Activated T-cell treated with anti-CD3 and anti-CD28 coated beads, Interleukin-2, amount 50 U/mL, for 72 hours (primary cell): ENCODE results near the gene ADAMTS6. TPM values are rescaled to one million over a fixed set of nuclear protein-coding genes. Genes with fewer than 3 reads are reported as not detected.

Experiments used
- ATAC-seq, 2 donors: fragments of 150-1000 bp; cut with Tn5 transposase; replicated peaks in 1 of 2; 2 replicates each; pipeline ENCODE4 v1.10.0; 2021; ENCODE audit warnings: moderate library complexity in 2 of 2, mild to moderate bottlenecking in 1 of 2
- DNase-seq, 2 donors: peaks; one replicate each; pipeline ENCODE4 v3.0.0; 2021 to 2022; ENCODE audit warnings: mixed read lengths in 1 of 2
- H3K27ac Mint-ChIP-seq: one replicate; pipeline ENCODE4 v1.8.0; 2022; ENCODE audit warnings: mild to moderate bottlenecking, moderate library complexity, mixed read lengths
- H3K27me3 Mint-ChIP-seq: one replicate; pipeline ENCODE4 v1.8.0; 2022; ENCODE audit warnings: low read depth, mixed read lengths
- H3K36me3 Mint-ChIP-seq, 2 donors: one replicate each; pipeline ENCODE4 v1.8.0; 2022; ENCODE audit warnings: mixed read lengths in 2 of 2, mild to moderate bottlenecking in 1 of 2; ENCODE audit not compliant: insufficient read depth in 2 of 2
- H3K4me1 Mint-ChIP-seq: one replicate; pipeline ENCODE4 v1.8.0; 2022; ENCODE audit warnings: low read depth, mixed read lengths
- H3K4me3 Mint-ChIP-seq, 2 donors: one replicate each; pipeline ENCODE4 v1.8.0; 2022; ENCODE audit warnings: mild to moderate bottlenecking in 2 of 2, mixed read lengths in 2 of 2, moderate library complexity in 2 of 2
- H3K9me3 Mint-ChIP-seq, 2 donors: one replicate each; pipeline ENCODE4 v1.8.0; 2022; ENCODE audit warnings: mixed read lengths in 2 of 2
- total RNA-seq, 2 donors: library from RNA; stranded (reverse); gene quantifications; one replicate each; pipeline ENCODE4 v1.2.3, GENCODE V29; 2022

ADAMTS6 gene
- total RNA-seq, 2 donors from 2014 or later: 1.6 to 2.5 TPM

DNA sequence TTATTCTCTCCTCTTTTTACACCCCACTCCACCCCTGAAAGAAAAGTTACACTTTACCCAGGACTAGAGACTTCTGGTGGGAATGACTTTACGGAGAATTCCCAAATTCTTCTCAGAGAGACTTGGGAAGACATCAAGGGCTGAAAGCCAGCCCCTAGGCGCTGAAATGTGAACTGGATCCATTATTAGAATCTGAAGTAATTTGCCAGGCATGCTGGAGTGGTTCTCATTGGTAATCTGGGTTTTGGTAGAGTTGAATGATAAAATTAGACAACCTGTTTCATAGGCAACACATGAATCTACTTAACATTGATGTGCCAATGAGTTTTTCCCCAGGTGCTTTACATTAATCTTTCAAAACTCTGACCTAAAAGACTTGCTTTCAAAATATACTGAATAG is 324.8 kb downstream of the ADAMTS6 start:
- Mint-ChIP-seq H3K4me3 (no peak overlapping the region), H3K36me3 (no peaks in the 10 kb centered on the region), H3K27ac (no peak overlapping the region), H3K4me1 (no peaks in the 10 kb centered on the region), H3K27me3 (peaks cover 7% of the 10 kb centered on the region), H3K9me3 (no peaks in the 10 kb centered on the region)
- ATAC-seq (no peak), DNase-seq (no peak)

DNA sequence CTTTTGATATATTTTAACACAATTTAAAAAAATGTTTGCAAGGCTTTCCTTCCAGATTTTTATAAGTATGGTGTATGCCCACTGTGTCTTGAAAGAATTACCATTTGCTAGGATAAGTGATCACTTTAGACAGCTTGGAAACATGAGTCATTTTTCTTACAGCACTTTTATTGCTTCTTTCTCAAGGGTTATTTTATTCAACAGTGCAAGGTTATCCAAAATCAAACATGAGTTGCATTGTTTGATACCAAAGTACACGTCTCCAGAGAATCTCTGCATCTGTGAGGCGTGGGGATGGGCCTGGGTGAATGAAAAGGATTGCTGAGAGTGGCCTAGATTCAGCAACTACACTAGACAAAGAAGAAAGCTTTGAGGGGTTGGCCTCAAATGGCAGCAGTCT is 329.6 kb downstream of the ADAMTS6 start:
- ATAC-seq (no peak), DNase-seq (no peak)
- Mint-ChIP-seq H3K27ac (no peak overlapping the region), H3K4me1 (no peaks in the 10 kb centered on the region), H3K36me3 (no peaks in the 10 kb centered on the region), H3K9me3 (no peaks in the 10 kb centered on the region), H3K27me3 (no peaks in the 10 kb centered on the region), H3K4me3 (no peak overlapping the region)

DNA sequence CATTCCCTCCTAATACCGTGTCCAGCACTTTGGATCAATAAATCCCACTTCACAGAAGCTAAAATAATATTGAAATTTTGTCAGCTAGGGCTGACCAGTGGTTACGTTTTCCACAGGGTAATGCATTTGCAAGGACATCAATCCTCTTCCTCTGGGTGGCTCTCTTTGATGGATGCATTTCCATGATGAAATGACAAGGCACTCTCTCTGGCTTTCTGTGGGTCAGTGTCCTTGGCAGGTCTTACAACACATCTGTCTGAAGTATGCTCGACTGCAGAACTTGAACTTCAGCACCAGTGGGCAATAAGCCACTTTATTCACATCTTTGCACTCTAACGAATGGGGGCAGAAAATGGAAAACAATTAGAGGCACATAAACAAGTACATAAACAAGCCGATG is 330.1 kb downstream of the ADAMTS6 start:
- H3K36me3 Mint-ChIP-seq: no peaks in the 10 kb centered on the region
- H3K4me1 Mint-ChIP-seq: no peaks in the 10 kb centered on the region
- no peaks in the 10 kb centered on the region for H3K9me3 Mint-ChIP-seq
- ATAC-seq (no peak), DNase-seq (no peak)
- no peaks in the 10 kb centered on the region for H3K27me3 Mint-ChIP-seq
- no peak overlapping the region for H3K4me3 Mint-ChIP-seq
- H3K27ac Mint-ChIP-seq: no peak overlapping the region

DNA sequence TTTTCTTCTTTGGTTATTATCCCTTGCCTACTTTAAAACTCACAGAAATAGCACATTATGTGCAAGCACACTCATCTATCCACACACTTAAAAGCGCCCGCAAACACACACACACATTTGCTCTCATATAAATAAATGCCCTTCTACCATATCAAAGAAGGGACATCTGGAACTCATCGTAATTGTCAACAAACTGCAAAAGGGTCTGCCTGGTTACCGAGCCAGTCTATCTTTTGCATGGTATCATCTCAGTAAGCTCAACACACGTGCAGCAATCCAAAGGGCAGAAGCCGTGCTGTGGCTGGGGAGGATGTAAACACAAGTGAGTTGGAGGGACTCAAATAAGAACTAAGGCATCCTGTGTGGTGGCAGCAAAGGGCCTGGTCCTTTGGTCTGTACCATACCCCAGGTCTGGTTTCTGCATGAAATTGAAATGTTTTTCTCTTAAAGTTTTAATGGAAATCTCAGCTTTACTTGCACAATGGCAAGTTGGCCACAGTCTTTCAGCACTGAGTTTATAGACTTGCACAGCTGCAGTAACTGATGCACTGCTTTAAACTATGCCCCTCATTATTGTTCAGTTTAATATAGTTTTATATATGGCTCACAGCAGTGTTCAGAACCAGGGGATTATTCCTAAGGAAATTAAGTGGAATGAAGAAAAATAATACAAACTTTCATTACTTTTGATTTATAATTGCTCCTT is 331.0 kb downstream of the ADAMTS6 start:
- no peaks in the 10 kb centered on the region for H3K9me3 Mint-ChIP-seq
- H3K36me3 Mint-ChIP-seq: peaks cover 0 to 2% of the 10 kb centered on the region in 2 donors
- no peaks in the 10 kb centered on the region for H3K4me1 Mint-ChIP-seq
- ATAC-seq (no peak), DNase-seq (no peak)
- H3K27ac Mint-ChIP-seq: no peak overlapping the region
- H3K27me3 Mint-ChIP-seq: no peaks in the 10 kb centered on the region
- no peak overlapping the region for H3K4me3 Mint-ChIP-seq

DNA sequence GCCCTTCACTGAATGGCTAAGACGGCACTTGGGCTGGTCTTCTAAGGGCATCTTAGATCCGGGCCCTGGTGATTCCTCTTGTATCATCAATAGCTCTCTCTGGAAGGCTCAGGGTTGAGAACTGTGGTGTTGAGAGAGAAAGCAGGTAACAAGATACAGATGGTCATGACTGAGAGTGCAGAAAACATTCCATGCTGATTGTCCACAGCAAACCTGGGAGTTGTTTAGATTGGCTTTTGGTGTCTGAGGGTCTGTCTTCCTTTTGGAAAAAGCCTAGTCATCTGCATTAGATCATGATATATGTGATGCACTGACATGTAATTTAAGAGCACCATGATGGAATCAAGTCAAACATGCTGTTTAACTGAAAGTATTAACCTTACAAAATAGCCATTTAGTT is 331.9 kb downstream of the ADAMTS6 start:
- H3K9me3 Mint-ChIP-seq: no peaks in the 10 kb centered on the region
- H3K4me1 Mint-ChIP-seq: no peaks in the 10 kb centered on the region
- no peak overlapping the region for H3K27ac Mint-ChIP-seq
- H3K36me3 Mint-ChIP-seq: peaks cover 0 to 2% of the 10 kb centered on the region in 2 donors
- ATAC-seq (no peak), DNase-seq (no peak)
- H3K4me3 Mint-ChIP-seq: no peak overlapping the region
- peaks cover 4% of the 10 kb centered on the region for H3K27me3 Mint-ChIP-seq

DNA sequence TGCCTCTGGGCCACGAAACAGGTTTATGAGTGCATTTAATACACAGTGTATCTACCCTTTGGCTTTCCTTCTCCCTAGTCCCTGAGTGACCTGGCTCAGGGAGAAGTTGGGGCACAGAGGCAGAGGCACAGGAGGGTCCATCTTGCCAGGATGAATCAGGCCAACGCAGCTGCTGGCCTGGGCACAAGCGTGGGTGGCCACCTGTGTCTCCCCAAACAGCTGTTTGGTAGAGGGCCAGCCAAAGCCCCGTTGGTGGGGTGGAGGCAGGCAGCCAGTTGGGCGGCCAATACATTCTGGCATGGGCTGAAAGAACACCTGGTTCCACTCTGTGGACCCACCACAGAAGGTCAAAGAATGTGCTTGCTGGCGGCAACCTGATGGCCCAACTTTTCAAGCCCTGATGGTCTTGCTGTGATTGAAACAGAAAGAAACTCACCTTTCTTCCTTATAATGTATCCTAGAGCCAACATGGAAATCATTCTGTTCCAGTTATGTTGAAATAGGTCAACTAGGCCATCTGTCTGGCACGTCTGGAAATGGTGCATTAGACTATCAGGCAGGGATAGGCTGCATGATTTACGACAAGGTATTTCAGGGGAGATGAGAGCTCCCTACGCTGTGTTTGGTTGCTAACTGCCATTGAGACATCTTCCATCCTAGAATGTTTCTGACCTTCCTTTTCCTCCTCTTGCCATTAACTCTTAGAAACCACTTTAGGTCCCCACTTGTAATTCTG is 337.4 kb downstream of the ADAMTS6 start:
- Mint-ChIP-seq H3K36me3 (peaks cover 0 to 2% of the 10 kb centered on the region in 2 donors), H3K9me3 (no peaks in the 10 kb centered on the region), H3K27me3 (peaks cover 9% of the 10 kb centered on the region), H3K4me3 (no peak overlapping the region), H3K4me1 (no peaks in the 10 kb centered on the region), H3K27ac (no peak overlapping the region)
- no peak for ATAC-seq
- DNase-seq: no peak

DNA sequence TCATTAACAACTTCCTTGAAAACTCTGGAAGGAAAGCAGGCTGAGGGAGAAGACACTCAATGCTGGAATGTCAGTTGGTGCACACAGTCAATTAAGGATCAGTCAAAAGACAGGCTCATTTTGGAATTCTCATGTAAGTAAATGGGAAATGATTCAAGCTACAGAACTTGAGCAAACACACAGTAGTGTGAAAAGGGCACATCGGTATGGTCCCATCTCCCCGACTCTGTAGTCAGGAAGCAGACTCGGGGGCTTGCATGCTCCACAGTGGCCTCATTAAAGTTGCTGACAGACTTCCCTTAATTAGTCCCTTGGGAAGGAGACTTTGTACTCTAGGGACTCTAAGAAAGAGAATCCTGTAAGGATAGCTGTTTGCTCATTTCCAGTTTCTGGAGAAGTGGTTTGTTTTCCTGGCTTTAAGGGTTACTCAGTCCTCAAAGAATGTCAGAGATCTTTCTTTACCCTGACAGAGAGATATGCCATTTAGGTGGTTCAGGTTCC is 339.2 kb downstream of the ADAMTS6 start:
- Mint-ChIP-seq H3K27me3 (peaks cover 9% of the 10 kb centered on the region), H3K4me1 (no peaks in the 10 kb centered on the region), H3K4me3 (no peak overlapping the region), H3K9me3 (no peaks in the 10 kb centered on the region), H3K27ac (no peak overlapping the region), H3K36me3 (peaks cover 0 to 2% of the 10 kb centered on the region in 2 donors)
- DNase-seq: no peak
- ATAC-seq: no peak

DNA sequence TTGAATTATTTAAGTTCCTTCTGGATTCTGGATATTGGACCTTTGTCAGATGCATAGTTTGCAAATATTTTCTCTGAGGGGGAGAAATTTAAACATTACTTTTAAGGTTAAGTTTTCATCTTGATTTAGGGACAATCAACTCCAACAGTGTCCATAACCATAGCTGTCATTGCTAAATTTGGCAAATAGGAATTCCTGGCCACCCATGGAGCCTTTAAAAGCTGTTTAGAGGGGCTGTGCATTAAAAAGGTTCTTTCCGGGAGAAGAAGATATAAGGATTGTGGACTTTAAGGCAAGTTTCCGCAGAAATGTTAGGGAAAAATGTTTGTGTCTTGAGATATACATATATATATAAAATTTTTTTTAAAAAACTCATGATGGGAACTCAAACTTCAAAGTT is 339.7 kb downstream of the ADAMTS6 start:
- Mint-ChIP-seq H3K4me1 (no peaks in the 10 kb centered on the region), H3K36me3 (peaks cover 0 to 2% of the 10 kb centered on the region in 2 donors), H3K27me3 (peaks cover 9% of the 10 kb centered on the region), H3K9me3 (no peaks in the 10 kb centered on the region), H3K27ac (no peak overlapping the region), H3K4me3 (no peak overlapping the region)
- DNase-seq (no peak), ATAC-seq (no peak)

DNA sequence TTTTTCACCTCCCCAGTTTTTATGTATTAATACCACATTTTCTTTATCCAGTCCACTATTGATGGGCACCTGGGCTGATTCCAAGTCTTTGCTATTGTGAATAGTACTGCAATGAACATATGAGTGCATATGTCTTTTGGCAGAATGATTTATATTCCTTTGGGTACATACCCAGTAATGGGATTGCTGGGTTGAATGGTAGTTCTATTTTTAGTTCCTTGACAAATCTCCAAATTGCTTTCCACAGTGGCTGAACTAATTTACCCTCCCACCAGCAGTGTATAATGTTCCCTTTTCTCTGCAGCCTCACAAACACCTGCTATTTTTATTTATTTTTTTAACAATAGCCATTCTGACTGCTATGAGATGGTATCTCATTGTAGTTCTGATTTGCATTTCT is 340.2 kb downstream of the ADAMTS6 start:
- peaks cover 9% of the 10 kb centered on the region for H3K27me3 Mint-ChIP-seq
- no peak overlapping the region for H3K4me3 Mint-ChIP-seq
- H3K9me3 Mint-ChIP-seq: no peaks in the 10 kb centered on the region
- no peaks in the 10 kb centered on the region for H3K4me1 Mint-ChIP-seq
- ATAC-seq (no peak), DNase-seq (no peak)
- H3K36me3 Mint-ChIP-seq: peaks cover 0 to 2% of the 10 kb centered on the region in 2 donors
- H3K27ac Mint-ChIP-seq: no peak overlapping the region

DNA sequence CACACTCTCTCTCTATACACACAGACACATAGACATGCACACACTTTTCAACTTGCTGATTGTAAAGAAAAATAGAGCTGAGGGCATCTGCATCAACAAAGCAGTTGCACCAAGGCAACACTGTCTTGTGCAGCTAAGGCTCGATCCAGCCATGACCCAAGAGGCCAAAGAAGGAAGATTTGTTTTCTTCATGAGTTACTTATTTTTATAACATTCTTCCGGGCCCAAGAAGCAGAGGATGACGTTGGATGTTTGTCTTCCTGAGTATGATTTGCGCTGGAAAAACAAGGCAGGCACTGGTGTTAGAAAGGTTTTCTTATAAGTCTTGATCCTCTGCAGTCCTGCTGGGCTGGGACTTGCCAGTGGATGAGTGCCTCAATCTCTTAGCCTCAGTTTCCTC is 344.1 kb downstream of the ADAMTS6 start:
- no peak overlapping the region for H3K4me3 Mint-ChIP-seq
- no peaks in the 10 kb centered on the region for H3K27me3 Mint-ChIP-seq
- no peak overlapping the region for H3K27ac Mint-ChIP-seq
- no peaks in the 10 kb centered on the region for H3K36me3 Mint-ChIP-seq
- no peaks in the 10 kb centered on the region for H3K9me3 Mint-ChIP-seq
- H3K4me1 Mint-ChIP-seq: no peaks in the 10 kb centered on the region
- DNase-seq (no peak), ATAC-seq (no peak)

DNA sequence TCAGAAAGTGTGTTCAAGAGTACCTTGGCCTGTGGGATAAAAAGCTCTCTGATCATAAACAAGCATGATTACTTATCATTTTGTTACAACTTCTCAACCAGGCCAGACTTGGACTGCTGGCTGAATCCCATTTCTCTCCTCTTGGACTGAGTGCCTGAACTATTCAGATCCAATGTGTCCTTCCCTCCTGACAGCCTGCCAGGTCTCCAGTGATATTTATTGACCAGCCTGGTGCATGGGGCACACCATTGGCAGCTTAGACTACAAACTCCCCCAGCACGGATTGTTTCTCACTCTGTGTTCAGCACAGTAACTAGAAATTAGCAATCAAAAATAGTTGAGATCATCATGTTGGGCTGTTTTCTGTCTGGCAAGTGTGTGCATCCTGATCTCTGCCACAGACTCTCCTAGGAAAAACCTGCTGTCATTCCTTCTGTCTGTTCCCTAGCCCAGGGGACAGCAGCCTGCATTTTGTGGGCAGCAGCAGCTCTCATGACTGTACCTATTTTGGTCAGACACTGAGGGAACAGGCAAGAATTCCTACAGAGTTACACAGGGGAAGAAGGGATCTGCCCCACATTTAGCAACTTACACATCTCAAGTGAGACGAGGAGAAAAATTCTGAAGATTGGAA is 348.1 kb downstream of the ADAMTS6 start:
- no peak overlapping the region for H3K4me3 Mint-ChIP-seq
- no peaks in the 10 kb centered on the region for H3K4me1 Mint-ChIP-seq
- no peaks in the 10 kb centered on the region for H3K27me3 Mint-ChIP-seq
- DNase-seq (no peak), ATAC-seq (no peak)
- no peaks in the 10 kb centered on the region for H3K9me3 Mint-ChIP-seq
- no peak overlapping the region for H3K27ac Mint-ChIP-seq
- H3K36me3 Mint-ChIP-seq: no peaks in the 10 kb centered on the region

DNA sequence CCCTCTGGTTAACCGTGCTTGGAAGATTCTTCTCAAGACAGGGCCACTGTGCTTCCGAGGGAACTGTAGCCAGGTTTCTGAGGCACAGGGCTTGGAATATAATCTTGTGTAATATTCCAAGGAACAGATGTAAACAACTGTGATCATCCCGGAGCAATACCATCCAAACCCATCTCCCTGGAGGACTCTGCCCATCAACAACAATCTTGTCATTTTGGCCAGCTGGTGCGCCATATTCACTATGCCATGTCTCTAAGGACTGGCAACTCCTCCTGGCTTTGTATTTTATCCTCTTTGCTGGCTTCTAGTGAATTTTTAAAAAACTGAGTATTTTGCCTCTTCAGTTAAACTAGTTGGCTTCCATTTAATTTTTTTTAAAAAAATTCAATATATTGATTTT is 349.3 kb downstream of the ADAMTS6 start:
- no peaks in the 10 kb centered on the region for H3K36me3 Mint-ChIP-seq
- ATAC-seq: no peak
- DNase-seq: no peak
- no peak overlapping the region for H3K27ac Mint-ChIP-seq
- no peaks in the 10 kb centered on the region for H3K4me1 Mint-ChIP-seq
- no peaks in the 10 kb centered on the region for H3K9me3 Mint-ChIP-seq
- no peak overlapping the region for H3K4me3 Mint-ChIP-seq
- H3K27me3 Mint-ChIP-seq: no peaks in the 10 kb centered on the region

DNA sequence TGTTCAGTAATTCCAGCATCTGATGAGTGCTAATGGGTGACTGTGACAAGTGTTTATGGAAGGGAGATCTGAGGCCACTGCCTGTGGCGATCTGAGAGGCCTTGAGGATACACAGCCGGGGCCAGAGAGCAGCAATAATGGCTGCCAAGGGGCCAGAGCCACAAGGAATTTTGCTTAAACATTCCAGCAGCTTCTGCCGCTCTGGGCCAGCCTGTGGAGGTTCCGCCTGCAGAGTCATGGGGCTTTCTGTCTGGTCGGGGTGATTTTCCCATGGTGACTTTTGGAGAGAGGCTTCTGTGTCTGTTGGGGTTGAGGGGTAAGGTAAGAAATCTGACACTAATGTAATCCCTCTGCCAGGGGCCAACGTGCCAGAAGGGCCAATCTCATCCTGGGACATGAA is 353.5 kb downstream of the ADAMTS6 start:
- Mint-ChIP-seq H3K4me1 (no peaks in the 10 kb centered on the region), H3K9me3 (no peaks in the 10 kb centered on the region), H3K4me3 (no peak overlapping the region), H3K36me3 (no peaks in the 10 kb centered on the region), H3K27ac (no peak overlapping the region), H3K27me3 (no peaks in the 10 kb centered on the region)
- no peak for ATAC-seq
- DNase-seq: no peak
